Measurements from ENCODE around the gene HENMT1.
"Not testable (repeated sequence)": the region's sequence is repeated elsewhere in the genome, so short reads cannot be mapped to it uniquely, and the experiment has no call there.

Gene HENMT1

DNA sequence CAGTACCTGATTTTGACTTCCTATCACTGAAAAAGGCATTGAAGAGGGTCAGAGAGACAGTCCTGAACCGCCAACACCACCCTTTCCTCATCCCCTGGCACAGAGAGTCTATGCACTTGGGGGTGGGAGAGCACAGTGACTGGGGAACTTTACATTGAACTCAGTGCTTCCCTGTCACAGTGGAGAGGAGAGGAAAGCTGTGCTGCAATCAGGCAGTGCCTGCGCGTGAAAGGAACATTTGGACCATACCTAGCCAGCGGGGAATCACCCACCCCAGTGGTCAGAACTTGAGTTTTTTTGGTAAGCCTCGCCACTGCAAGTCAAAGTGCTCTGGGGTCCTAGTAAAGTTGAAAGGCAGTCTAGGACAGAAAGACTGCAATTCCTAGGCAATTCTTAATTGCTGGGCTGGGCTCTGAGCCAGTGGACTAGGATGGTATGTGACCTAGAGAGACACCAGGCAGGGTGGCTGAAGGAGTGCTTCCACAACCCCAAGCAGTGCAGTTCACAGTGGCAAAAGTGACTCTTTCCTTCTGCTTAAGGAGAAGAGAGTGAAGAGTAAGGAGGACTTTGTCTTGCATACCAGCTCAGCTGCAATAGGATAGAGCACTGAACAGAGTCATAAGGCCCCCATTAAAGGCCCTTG lies 9.4 kb upstream of the HENMT1 start:
- no peak for DNase-seq

DNA sequence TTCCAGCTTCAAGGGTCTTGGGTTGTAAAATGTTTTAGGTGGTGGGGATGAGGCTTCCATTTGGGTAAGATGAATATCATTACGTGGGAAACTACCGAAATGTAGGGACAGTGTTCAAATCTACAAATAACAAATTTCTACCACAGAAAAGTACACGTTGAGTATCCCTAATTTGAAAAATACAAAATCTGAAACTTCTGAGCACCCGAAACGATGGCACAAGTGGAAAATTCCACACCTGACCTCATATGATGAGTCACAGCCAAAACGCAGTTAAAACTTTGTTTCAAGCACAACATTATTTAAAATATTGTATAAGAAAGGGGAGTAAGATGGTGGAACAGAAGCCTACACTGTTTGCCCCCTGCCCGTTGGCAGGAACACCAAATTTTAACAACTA lies 8.8 kb upstream of the HENMT1 start:
- no peak for DNase-seq

- no peak for DNase-seq
Measured at GRCh38 chr1:108668777-108669176, 7.9 kb upstream of the HENMT1 start.

GRCh38 chr1:108667422-108667821 lies 6.5 kb upstream of the HENMT1 start:
- not testable (repeated sequence) for DNase-seq

- DNase-seq: no peak
Measured at GRCh38 chr1:108665771-108666170, 4.9 kb upstream of the HENMT1 start.

- DNase-seq: no peak
Measured at GRCh38 chr1:108665067-108665466, 4.2 kb upstream of the HENMT1 start.

GRCh38 chr1:108664481-108664880 lies 3.6 kb upstream of the HENMT1 start:
- DNase-seq: no peak

GRCh38 chr1:108663074-108663473 lies 2.2 kb upstream of the HENMT1 start:
- DNase-seq: no peak

- DNase-seq: no peak
Measured at GRCh38 chr1:108657356-108658080, 3.4 kb downstream of the HENMT1 start.

DNA sequence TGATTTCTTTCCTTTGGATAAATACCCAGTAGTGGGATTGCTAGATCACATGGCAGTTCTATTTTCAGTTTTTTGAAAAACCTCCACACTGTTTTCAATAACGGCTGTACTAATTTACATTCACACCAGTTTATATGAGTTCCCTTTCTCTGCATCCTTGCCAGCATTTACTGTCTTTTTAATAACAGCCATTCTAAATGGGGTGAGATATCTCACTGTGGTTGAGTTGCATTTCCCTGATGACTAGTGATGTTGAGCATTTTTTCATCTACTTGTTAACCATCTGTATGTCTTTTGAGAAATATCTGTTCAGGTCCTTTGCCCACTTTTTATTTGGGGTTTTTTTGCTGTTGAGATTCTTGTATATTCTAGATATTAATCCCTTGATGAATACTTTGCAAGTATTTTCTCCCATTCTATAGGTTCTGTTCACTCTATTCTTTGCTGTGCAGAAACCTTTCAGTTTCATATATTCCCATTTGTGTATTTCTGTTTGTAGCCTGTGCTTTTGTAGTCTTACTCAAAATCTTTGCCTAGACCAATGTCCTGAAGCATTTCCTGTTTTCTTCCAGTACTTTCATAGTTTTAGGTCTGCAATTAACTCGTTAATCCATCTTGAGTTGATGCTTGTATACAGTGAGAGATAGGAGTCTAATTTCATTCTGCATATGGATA lies 7.3 kb downstream of the HENMT1 start:
- DNase-seq: no peak

DNA sequence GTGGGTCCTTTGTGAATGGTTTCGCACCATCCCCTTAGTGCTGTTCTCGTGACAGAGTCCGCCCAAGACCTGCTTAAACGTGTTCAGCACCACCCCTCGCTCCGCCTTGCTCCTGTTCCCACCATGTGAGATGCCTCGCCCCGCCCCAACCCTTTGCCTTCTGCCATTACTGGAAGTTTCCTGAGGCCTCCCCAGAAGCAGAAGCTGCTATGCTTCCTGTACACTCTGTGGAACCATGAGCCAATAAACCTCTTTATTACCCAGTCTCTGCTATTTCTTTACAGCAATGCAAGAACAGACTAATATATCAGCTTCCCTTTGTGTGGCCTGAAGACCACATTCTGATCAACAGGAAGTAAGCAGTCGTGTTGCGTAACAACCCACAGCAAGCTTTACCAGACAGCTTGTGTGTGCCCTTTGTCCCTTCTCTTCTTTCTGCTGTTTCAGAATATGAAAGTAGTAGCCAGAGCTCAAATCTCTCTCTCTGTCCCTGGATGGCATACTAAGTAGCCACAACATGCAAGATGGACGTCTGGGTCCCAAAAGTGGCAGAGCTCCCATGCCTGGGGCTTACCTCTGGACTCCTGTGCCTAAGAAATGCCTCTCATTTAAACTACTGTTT lies 14.1 kb downstream of the HENMT1 start:
- DNase-seq: peak; percentile 53

- no peak for DNase-seq
Measured at GRCh38 chr1:108646265-108646647, 14.6 kb downstream of the HENMT1 start.

GRCh38 chr1:108645564-108646184 lies 15.2 kb downstream of the HENMT1 start:
- DNase-seq: peak; percentile 7

GRCh38 chr1:108644984-108645383 lies 15.9 kb downstream of the HENMT1 start:
- peak; percentile 21 for DNase-seq

DNA sequence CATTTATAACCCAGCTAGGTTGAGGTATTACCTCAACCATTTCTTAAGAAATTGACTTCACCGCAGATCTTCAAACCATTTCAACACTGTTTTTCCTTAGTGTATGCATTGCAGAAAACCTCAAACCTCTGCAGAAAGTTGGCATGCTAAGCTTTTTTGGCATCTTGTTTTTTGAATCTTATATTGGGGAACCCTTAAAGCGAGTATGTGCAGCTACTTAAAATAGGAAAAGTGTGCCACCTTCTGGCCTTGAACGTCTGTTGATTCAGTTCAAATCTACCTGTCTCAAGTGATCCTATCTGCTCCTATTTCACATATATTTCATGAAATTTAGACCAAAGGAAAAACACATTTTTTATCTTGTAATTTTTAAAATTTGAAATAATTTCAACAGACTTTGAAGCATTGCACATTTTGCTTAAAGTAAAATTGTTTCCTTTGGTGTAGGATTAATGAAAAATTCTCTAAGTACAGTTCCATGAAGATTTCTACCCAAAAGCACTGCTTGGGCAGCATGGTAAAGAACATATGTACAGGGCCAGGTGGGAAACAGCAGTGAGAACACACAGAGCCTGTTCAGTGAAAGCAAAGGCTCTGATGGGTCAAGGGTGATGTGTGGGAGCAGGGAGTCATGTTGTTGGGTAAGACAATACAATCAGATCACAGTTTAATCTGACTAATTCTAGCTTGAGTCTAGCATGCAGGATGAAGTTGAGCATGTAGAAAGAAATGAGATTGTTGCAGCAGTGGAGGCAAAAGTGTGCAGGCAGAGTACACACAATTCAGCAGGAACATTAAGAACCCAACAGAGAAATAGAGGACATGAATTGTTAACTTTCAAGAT lies 17.2 kb downstream of the HENMT1 start:
- peak; percentile 47 for DNase-seq

- DNase-seq: not testable (repeated sequence)
Measured at GRCh38 chr1:108640863-108641262, 20.0 kb downstream of the HENMT1 start.

- peak; percentile 4 for DNase-seq
Measured at GRCh38 chr1:108639899-108640560, 20.9 kb downstream of the HENMT1 start.

DNA sequence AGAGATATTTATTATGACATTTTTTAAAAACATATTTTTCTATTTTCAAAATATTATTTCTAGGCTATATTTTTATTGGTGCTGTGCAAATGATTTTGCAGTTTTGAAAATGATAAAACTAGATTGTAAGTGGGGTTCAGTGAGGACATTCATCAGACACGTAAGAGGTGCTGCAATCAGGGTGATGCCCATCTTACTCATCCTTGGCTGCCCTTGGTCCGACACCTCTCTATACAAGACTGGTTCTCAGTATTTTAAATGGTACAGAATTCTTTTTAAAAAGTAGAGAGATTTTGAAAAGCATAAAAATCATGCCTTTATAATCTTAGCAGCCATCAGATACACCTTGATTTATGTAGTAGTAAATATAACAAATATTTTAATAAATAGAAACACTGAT lies 24.0 kb downstream of the HENMT1 start:
- no peak for DNase-seq

GRCh38 chr1:108634521-108634920 lies 26.4 kb downstream of the HENMT1 start:
- no peak for DNase-seq

GRCh38 chr1:108628665-108629064 lies 32.2 kb downstream of the HENMT1 start:
- DNase-seq: no peak

- no peak for DNase-seq
Measured at GRCh38 chr1:108627951-108628350, 32.9 kb downstream of the HENMT1 start.

DNA sequence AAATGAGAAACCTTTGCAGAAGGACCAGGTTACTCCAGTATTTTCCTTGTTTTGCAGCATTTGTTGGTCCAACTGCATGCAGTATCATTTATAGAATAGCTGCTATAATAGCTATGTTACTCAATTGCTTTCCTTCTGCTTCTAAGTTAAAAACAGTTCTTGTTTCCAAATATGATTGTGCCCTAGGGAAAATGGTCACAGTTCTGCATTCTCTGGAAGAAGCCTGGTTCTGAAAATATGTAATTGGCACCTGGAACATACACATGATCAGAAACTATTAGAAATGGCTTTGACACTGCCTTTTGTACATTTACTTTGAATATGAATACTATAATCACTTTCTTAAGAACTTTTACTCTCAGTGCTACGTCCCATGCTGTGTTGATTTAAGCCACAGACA lies 33.6 kb downstream of the HENMT1 start:
- DNase-seq: no peak

All from effector CD4-positive, alpha-beta T cell (primary cell).